Esophagus muscularis mucosa (tissue), 4 donors: ENCODE results near the gene POLG. TPM values are rescaled to one million over a fixed set of nuclear protein-coding genes. Genes with fewer than 3 reads are reported as not detected.

Source experiments
- DNase-seq: peaks from one replicate; pipeline ENCODE4 v3.0.0-alpha.2; 2017; ENCODE audit errors: extremely low spot score
- H3K27ac ChIP-seq, 4 donors: fragments of 200-600 bp; sonication (generic); replicated peaks in 1 of 4; 1 replicate in 3 of 4; 2 replicates in 1 of 4; pipeline ENCODE4 v1.5.1; 2016 to 2019; ENCODE audit warnings: mild to moderate bottlenecking in 1 of 4
- H3K27me3 ChIP-seq, 4 donors: fragments of 200-600 bp; sonication (generic); one replicate each; pipeline versions ENCODE4 v1.5.1 to v1.6.0; 2016 to 2019
- H3K36me3 ChIP-seq, 4 donors: fragments of 200-600 bp; sonication (generic); one replicate each; pipeline ENCODE4 v1.5.1; 2016 to 2019
- H3K4me1 ChIP-seq, 4 donors: fragments of 200-600 bp; sonication (generic); one replicate each; pipeline ENCODE4 v1.5.1; 2016 to 2019
- H3K4me3 ChIP-seq, 4 donors: fragments of 200-600 bp; sonication (generic); 1 replicate in 2 of 4; 2 replicates in 2 of 4; pipeline ENCODE4 v1.5.1; 2016 to 2019; ENCODE audit warnings: mild to moderate bottlenecking in 4 of 4, moderate library complexity in 1 of 4
- H3K9me3 ChIP-seq, 4 donors: fragments of 200-600 bp; sonication (generic); 1 replicate in 3 of 4; 2 replicates in 1 of 4; pipeline ENCODE4 v1.5.1; 2016 to 2019
- EP300 ChIP-seq: sonication (generic); formaldehyde crosslinking; IDR thresholded peaks from one replicate; pipeline ENCODE4 v1.6.1; 2017; ENCODE audit warnings: antibody characterized with exemption
- POLR2A ChIP-seq: fragments of 450-650 bp; IDR thresholded peaks from one replicate; pipeline ENCODE4 v1.6.1; 2017; ENCODE audit warnings: antibody characterized with exemption, moderate library complexity, mild to moderate bottlenecking, low read depth
- POLR2AphosphoS5 ChIP-seq, 2 donors: sonication (generic); formaldehyde crosslinking; IDR thresholded peaks; one replicate each; pipeline ENCODE4 v1.6.1; 2017; ENCODE audit warnings: antibody characterized with exemption in 2 of 2
- WGBS: methylation state at CpG from one replicate; pipeline ENCODE4 v1.1.5; 2018; 5-methylcytosine and 5-hydroxymethylcytosine counted together
- intact Hi-C: fragments of 100-400 bp; cut with DNase I; formaldehyde crosslinking; loops from one replicate; pipeline ENCODE4 v1.15.1; 2023
- total RNA-seq, 4 donors: library from RNA; depleted of rRNA; stranded (reverse); fragments of >200 nt; gene quantifications; one replicate each; pipeline versions ENCODE4 v1.1.0 to v1.2.1, GENCODE V29; 2016
- TF ChIP-seq, protein P1 (sequence below), 3 experiments: fragments of 200-600 bp in 2 of 3; fragments of 450-650 bp in 1 of 3; sonication (generic) in 2 of 3; IDR thresholded peaks; one replicate each; pipeline ENCODE4 v1.5.1; 2017 to 2019; ENCODE audit warnings: antibody characterized with exemption in 3 of 3, mild to moderate bottlenecking in 2 of 3, moderate library complexity in 1 of 3

Gene POLG
- total RNA-seq, 4 donors from 2014 or later = 51.0 to 86.0 (median 66.7) TPM

DNA sequence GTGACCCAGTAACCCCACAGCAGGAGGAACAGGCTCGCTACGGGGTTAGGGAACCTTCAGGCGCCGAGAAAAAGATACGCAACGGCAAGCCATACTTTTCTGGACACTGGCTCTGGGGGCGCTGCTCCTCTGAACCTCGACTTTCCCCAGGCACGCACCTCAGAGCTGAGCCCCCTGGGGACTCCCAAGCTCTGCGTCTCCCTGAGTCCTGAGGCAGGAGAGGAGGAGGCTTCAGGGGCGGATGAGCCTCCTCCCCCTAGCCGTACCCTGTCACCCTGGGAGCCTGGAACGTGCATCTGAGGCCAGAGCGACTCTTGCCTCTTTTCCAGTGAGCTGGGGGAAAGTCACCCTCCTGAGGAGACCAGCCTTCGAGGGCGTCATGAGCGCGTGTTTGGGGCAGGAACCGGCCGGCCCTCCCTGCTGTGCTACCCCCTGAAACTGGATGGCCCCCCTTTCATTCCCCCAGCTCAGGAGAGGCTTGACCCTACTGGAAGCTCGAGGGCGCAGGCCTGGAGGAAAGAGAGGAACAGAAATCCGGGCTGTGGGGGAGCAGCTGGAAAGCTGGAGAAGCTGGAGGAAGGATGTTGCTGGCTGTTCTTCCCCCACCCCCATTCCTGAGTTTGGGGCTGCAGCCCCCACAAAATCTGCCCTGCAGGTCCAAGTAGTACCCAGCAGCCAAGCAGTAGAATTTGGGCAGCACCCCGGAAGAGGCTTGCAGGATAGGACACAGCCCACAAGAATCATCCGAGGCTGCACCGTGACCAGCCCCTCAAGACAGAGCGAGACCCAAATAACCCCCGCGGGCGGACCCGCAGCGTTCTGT, 25.1 kb upstream of the POLG start:
- H3K27me3 ChIP-seq = peaks cover 0 to 100% (median 70%) of the 10 kb centered on the region in 4 donors
- H3K4me1 ChIP-seq = peaks cover 13 to 38% (median 29%) of the 10 kb centered on the region in 4 donors
- H3K4me3 ChIP-seq = peak overlapping the region in 3 of 4 donors; percentile 55 to 66 (median 55)
- DNase-seq = no peak
- H3K27ac ChIP-seq = no peak overlapping the region
- 16% methylated on average over 16 of the region's 32 CpGs for WGBS
- H3K36me3 ChIP-seq = no peaks in the 10 kb centered on the region
- TF ChIP-seq, protein P1, sequence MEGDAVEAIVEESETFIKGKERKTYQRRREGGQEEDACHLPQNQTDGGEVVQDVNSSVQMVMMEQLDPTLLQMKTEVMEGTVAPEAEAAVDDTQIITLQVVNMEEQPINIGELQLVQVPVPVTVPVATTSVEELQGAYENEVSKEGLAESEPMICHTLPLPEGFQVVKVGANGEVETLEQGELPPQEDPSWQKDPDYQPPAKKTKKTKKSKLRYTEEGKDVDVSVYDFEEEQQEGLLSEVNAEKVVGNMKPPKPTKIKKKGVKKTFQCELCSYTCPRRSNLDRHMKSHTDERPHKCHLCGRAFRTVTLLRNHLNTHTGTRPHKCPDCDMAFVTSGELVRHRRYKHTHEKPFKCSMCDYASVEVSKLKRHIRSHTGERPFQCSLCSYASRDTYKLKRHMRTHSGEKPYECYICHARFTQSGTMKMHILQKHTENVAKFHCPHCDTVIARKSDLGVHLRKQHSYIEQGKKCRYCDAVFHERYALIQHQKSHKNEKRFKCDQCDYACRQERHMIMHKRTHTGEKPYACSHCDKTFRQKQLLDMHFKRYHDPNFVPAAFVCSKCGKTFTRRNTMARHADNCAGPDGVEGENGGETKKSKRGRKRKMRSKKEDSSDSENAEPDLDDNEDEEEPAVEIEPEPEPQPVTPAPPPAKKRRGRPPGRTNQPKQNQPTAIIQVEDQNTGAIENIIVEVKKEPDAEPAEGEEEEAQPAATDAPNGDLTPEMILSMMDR (IDR thresholded peaks at IDR 0.05) = no peak
- TF ChIP-seq POLR2A (no peak), POLR2AphosphoS5 (IDR thresholded peaks at IDR 0.05) (no peak), EP300 (no peak)
- no peaks in the 10 kb centered on the region for H3K9me3 ChIP-seq
- intact Hi-C loops = no loop called here

DNA sequence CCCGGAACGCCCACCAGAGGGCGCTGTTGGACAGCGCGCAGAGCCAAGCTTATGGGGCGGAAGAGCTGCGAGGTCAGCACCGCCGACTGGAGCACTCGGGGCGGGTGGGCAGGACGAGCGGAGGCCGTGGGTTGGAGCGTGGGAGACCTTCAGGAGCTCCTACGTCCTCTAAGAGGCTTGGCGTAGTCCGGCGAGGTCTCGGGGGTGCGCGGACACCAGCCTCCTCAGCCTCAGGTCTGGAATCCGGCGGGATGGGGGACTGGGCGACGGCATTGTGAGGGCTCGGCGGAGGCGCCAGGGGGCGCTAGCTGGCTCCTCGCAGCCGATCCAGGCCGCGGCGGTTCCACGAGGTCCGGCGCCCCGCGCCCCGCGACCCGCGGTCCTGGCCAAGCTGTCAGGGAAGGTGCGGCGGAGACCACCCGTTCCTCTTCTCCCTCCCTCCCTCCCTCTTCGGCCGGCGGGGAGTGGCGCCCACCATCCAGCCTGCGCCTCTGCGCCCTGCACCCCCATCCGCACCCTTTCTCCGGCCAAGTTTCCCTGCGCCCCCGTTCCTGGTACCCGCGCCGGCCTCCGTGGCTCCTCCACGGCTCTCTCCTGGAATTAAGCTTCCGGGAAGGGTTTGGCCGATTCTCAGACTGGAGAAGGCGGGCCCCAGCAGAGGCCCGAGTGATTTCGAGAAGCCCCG, 24.3 kb upstream of the POLG start:
- Histone ChIP-seq H3K9me3 (no peaks in the 10 kb centered on the region), H3K27ac (no peak overlapping the region), H3K27me3 (peaks cover 0 to 100% (median 62%) of the 10 kb centered on the region in 4 donors), H3K4me3 (peak overlapping the region; percentile 51 to 66 (median 55)), H3K36me3 (no peaks in the 10 kb centered on the region), H3K4me1 (peaks cover 13 to 38% (median 29%) of the 10 kb centered on the region in 4 donors)
- intact Hi-C loops = loop anchor here (1.0 kb wide), 1 partner anchor 71 kb away; no protein-coding TSS in a partner anchor
- WGBS = 1% methylated on average over 15 of the region's 68 CpGs
- TF ChIP-seq EP300 (no peak), POLR2AphosphoS5 (IDR thresholded peaks at IDR 0.05) (peak in 1 of 2 donors; percentile 34), POLR2A (no peak)
- TF ChIP-seq, protein P1 (IDR thresholded peaks at IDR 0.05) = peak; percentile 92 to 99 (median 96)
- DNase-seq = no peak

GRCh38 chr15:89358435-89358754, 23.8 kb upstream of the POLG start:
- Histone ChIP-seq H3K4me1 (peaks cover 13 to 38% (median 29%) of the 10 kb centered on the region in 4 donors), H3K36me3 (no peaks in the 10 kb centered on the region), H3K27ac (no peak overlapping the region), H3K4me3 (peak overlapping the region; percentile 51 to 66 (median 55)), H3K27me3 (peaks cover 0 to 100% (median 57%) of the 10 kb centered on the region in 4 donors), H3K9me3 (no peaks in the 10 kb centered on the region)
- 7% methylated on average over 13 of the region's 16 CpGs for WGBS
- DNase-seq = no peak
- TF ChIP-seq EP300 = no peak
- no peak for TF ChIP-seq POLR2A
- no peak for TF ChIP-seq POLR2AphosphoS5 (IDR thresholded peaks at IDR 0.05)
- TF ChIP-seq, protein P1 (IDR thresholded peaks at IDR 0.05) = no peak
- intact Hi-C loops = loop anchor here (1.0 kb wide), 1 partner anchor 72 kb away; no protein-coding TSS in a partner anchor

DNA sequence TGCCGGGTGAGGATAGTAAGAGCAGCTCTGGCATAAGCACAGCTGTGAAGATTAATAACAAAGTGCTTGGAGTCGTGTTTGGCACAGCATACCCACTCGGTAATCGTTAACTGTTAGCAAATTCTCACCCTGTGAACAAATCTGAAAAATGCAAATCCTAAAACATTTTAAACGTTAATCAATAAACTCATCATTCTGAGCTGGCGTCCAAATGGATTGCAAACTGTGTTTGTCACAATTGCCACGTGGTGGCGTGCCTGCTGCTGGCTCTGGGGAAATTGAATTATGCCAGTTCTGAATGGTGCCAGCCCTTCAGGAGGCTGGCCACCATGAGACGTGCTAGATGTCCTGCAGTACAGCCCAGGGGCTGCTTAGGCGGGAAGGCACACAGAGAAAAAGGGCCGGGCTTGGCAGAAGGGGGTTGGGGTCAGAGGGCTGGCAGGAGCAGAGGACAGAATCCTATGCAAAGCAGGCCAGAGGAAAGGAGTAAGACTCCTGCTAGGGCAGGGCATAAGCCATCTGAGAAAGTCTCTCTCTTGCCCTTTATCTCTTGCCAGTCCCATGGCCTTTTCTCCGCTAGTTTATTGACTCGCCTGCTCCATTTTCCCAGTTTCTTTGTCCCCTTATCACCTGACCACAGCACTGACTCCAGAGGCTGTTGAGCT, 22.1 kb upstream of the POLG start:
- no peaks in the 10 kb centered on the region for H3K36me3 ChIP-seq
- no peaks in the 10 kb centered on the region for H3K9me3 ChIP-seq
- no peak overlapping the region for H3K27ac ChIP-seq
- no peak for DNase-seq
- TF ChIP-seq POLR2AphosphoS5 (IDR thresholded peaks at IDR 0.05) = no peak
- TF ChIP-seq, protein P1 (IDR thresholded peaks at IDR 0.05) = peak in 2 of 3 experiments; percentile 12 to 23
- 40% methylated on average over 13 of the region's 13 CpGs for WGBS
- H3K4me1 ChIP-seq = peaks cover 7 to 27% (median 18%) of the 10 kb centered on the region in 4 donors
- H3K27me3 ChIP-seq = peaks cover 0 to 99% (median 41%) of the 10 kb centered on the region in 4 donors
- no peak overlapping the region for H3K4me3 ChIP-seq
- intact Hi-C loops = no loop called here
